HepG2 (cell line): ENCODE measurements around the gene PPIL6.

Source experiments
- CHD2 ChIP-seq: IDR thresholded peaks from 2 replicates; pipeline ENCODE4 v1.6.1; 2011; ENCODE audit warnings: low read depth, low read length, improper control_type of control experiment
- PATZ1 ChIP-seq: sonication (generic); formaldehyde crosslinking; IDR thresholded peaks from 2 replicates; pipeline ENCODE4 v1.4.0; 2020; ENCODE audit warnings: missing genetic modification reagents
- POLR2G ChIP-seq: fragments of 200-400 bp; formaldehyde crosslinking; IDR thresholded peaks from 2 replicates; pipeline ENCODE4 v1.6.1; 2018; ENCODE audit warnings: mild to moderate bottlenecking, low read depth, low read length, moderate library complexity

- TF ChIP-seq CHD2 (no peak), POLR2G (no peak), PATZ1 (CRISPR knock-in tag) (no peak)
Measured at GRCh38 chr6:109377717-109378116, 62.7 kb downstream of the PPIL6 start.
